Liver (tissue), 9 donors: ENCODE results near the gene ACTRT2. TPM values are rescaled to one million over a fixed set of nuclear protein-coding genes. Genes with fewer than 3 reads are reported as not detected.
A peak's percentile ranks its signal among the peaks of the same experiment; 100 is the strongest.

Experiments
- DNase-seq: peaks from one replicate; pipeline ENCODE4 v3.0.0-alpha.2; 2017; ENCODE audit warnings: low spot score
- H3K27ac ChIP-seq, 2 donors: one replicate each; pipeline ENCODE4 v1.7.0; 2013; ENCODE audit warnings: inconsistent platforms in 2 of 2, low read length in 2 of 2, control low read depth in 1 of 2, low read depth in 1 of 2, mild to moderate bottlenecking in 1 of 2
- H3K27me3 ChIP-seq, 4 donors: one replicate each; pipeline versions ENCODE4 v1.6.1 to v1.7.0; 2013; ENCODE audit warnings: low read length in 3 of 4, inconsistent platforms in 1 of 4, mild to moderate bottlenecking in 1 of 4, moderate library complexity in 1 of 4; ENCODE audit not compliant: control insufficient read depth in 4 of 4, insufficient read depth in 4 of 4
- H3K36me3 ChIP-seq, 4 donors: one replicate each; pipeline versions ENCODE4 v1.6.1 to v1.7.0; 2013; ENCODE audit warnings: low read length in 3 of 4, mild to moderate bottlenecking in 3 of 4, low read depth in 1 of 4, moderate library complexity in 1 of 4; ENCODE audit not compliant: control insufficient read depth in 4 of 4, insufficient read depth in 3 of 4
- H3K4me1 ChIP-seq, 4 donors: one replicate each; pipeline versions ENCODE4 v1.6.1 to v1.7.0; 2013; ENCODE audit warnings: low read length in 3 of 4, mild to moderate bottlenecking in 3 of 4, moderate library complexity in 1 of 4; ENCODE audit not compliant: control insufficient read depth in 4 of 4, insufficient read depth in 4 of 4
- H3K4me3 ChIP-seq, 3 donors: one replicate each; pipeline versions ENCODE4 v1.6.1 to v1.7.0; 2013; ENCODE audit warnings: low read length in 3 of 3, control low read depth in 1 of 3, low read depth in 1 of 3, mild to moderate bottlenecking in 1 of 3
- H3K9ac ChIP-seq, 2 donors: one replicate each; pipeline ENCODE4 v1.7.0; 2013; ENCODE audit warnings: low read length in 2 of 2, mild to moderate bottlenecking in 2 of 2, moderate library complexity in 2 of 2, control low read depth in 1 of 2, low read depth in 1 of 2
- H3K9me3 ChIP-seq, 4 donors: one replicate each; pipeline versions ENCODE4 v1.6.1 to v1.7.0; 2013; ENCODE audit warnings: low read length in 3 of 4; ENCODE audit not compliant: control insufficient read depth in 4 of 4
- EGR1 ChIP-seq, 2 donors: IDR thresholded peaks; 2 replicates each; pipeline ENCODE4 v1.6.1; 2016 to 2018; ENCODE audit warnings: antibody characterized with exemption in 2 of 2, low read depth in 2 of 2
- FOXA1 ChIP-seq: IDR thresholded peaks from 2 replicates; pipeline ENCODE4 v1.6.1; 2016; ENCODE audit warnings: antibody characterized with exemption
- FOXA2 ChIP-seq: IDR thresholded peaks from 2 replicates; pipeline ENCODE4 v1.6.1; 2016; ENCODE audit warnings: antibody characterized with exemption
- GABPA ChIP-seq, 2 donors: IDR thresholded peaks in 1 of 2; conservative IDR thresholded peaks in 1 of 2; 2 replicates each; pipeline ENCODE4 v1.6.1; 2016; ENCODE audit warnings: antibody characterized with exemption in 2 of 2, mild to moderate bottlenecking in 1 of 2, moderate library complexity in 1 of 2
- HNF4A ChIP-seq, 2 donors: conservative IDR thresholded peaks; 2 replicates each; pipeline ENCODE4 v1.6.1; 2016; ENCODE audit warnings: antibody characterized with exemption in 2 of 2, mild to moderate bottlenecking in 2 of 2
- HNF4G ChIP-seq: IDR thresholded peaks from 2 replicates; pipeline ENCODE4 v1.6.1; 2016; ENCODE audit warnings: antibody characterized with exemption
- JUND ChIP-seq, 2 donors: IDR thresholded peaks; 2 replicates each; pipeline ENCODE4 v1.6.1; 2016; ENCODE audit warnings: antibody characterized with exemption in 2 of 2
- NR2F2 ChIP-seq: IDR thresholded peaks from 2 replicates; pipeline ENCODE4 v1.6.1; 2016; ENCODE audit warnings: antibody characterized with exemption
- RAD21 ChIP-seq, 2 donors: IDR thresholded peaks; 2 replicates each; pipeline ENCODE4 v1.6.1; 2016; ENCODE audit warnings: antibody characterized with exemption in 2 of 2, mild to moderate bottlenecking in 2 of 2
- RXRA ChIP-seq, 2 donors: IDR thresholded peaks; 2 replicates each; pipeline ENCODE4 v1.6.1; 2017 to 2018; ENCODE audit warnings: antibody characterized with exemption in 2 of 2, mild to moderate bottlenecking in 1 of 2
- TAF1 ChIP-seq: conservative IDR thresholded peaks from 2 replicates; pipeline ENCODE4 v1.6.1; 2016; ENCODE audit warnings: antibody characterized with exemption, mild to moderate bottlenecking
- YY1 ChIP-seq: IDR thresholded peaks from 2 replicates; pipeline ENCODE4 v1.6.1; 2016; ENCODE audit warnings: antibody characterized with exemption, mild to moderate bottlenecking
- WGBS: extraction: QIAGEN DNeasy Blood & Tissue Kit; methylation state at CpG from one replicate; pipeline ENCODE4 v1.1.7; 2013; 5-methylcytosine and 5-hydroxymethylcytosine counted together
- polyA plus RNA-seq, 2 donors: library from polyadenylated mRNA; stranded (reverse) in 1 of 2; unstranded in 1 of 2; fragments of 200-250 nt in 1 of 2; fragments of >200 nt in 1 of 2; fragmentation: Nextera tagmentation in 1 of 2; extraction: Ambion mirVana in 1 of 2; gene quantifications; one replicate each; pipeline versions ENCODE4 v1.2.1 to v1.2.3, GENCODE V29; 2013 to 2015
- total RNA-seq, 2 donors: library from RNA; depleted of rRNA; stranded (reverse); fragments of >200 nt; gene quantifications; one replicate each; pipeline ENCODE4 v1.2.3, GENCODE V29; 2014
- TF ChIP-seq, protein P1 (sequence below): IDR thresholded peaks from 2 replicates; pipeline ENCODE4 v1.6.1; 2016; ENCODE audit warnings: antibody characterized with exemption
- TF ChIP-seq, protein P2 (sequence below): IDR thresholded peaks from 2 replicates; pipeline ENCODE4 v1.6.1; 2016; ENCODE audit warnings: antibody characterized with exemption
- TF ChIP-seq, protein P3 (sequence below): IDR thresholded peaks from 2 replicates; pipeline ENCODE4 v1.6.1; 2016; ENCODE audit warnings: antibody characterized with exemption, mild to moderate bottlenecking
- TF ChIP-seq, protein P4 (sequence below): IDR thresholded peaks from 2 replicates; pipeline ENCODE4 v1.6.1; 2016; ENCODE audit warnings: antibody characterized with exemption
- TF ChIP-seq, protein P5 (sequence below): fragments of 150-350 bp; IDR thresholded peaks from 2 replicates; pipeline ENCODE4 v1.5.1; 2017; ENCODE audit warnings: improper control_type of control experiment, low read depth, low read length; ENCODE audit not compliant: missing input control
- donor health status: healthy.
- donor health status: healthy.
- donor health status: healthy.
- donor health status: healthy.
- donor health status: healthy.

Gene ACTRT2
- total and polyA plus RNA-seq, 4 donors = not detected

DNA sequence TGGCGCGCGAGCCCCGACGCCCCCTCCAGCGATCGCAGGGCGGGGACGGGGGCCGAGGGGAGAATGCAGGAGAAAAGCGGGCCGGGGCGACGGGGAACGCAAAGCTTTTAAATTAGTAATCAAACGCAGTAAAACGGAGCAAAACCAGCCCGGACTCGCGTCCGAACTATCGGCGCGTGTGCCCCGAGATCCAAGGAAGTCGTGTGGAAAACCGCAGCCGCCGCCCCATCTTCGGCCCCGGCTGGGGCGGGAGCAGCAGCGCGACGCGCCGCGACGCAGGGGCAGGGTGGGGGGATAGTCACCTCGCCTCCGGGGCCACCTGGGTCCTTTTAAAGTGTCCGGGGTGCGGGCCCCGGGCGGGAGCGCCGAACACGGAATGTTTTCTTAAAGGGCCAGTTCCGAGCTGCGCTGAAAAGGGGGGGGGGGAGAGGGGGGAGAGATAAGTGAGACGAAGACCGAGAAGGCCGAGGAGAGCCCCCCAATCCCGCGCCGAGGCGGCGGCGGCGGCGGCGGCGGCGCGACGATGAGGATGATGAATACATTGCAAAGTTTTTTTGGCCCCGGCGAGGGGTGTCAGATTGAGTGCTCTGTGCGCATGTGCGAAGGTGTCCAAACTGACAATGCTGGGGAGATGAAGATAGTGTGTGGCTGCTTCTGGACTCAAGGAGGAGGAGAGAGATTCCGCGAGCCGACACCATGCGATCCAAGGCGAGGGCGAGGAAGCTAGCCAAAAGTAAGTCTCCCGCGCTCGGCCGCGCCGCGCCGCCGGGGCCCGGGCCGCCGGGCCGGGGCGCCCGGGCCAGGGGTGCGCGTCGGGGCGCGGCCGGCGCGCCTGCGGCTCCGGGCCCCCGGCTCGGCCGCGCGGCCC is 47.5 kb downstream of the ACTRT2 start, which contains the start of gene PRDM16:
Gene PRDM16, plus strand, starts transcription at position 640 of the 868 bp plus-strand sequence. Its CDS starts 57 bp downstream, at position 697.
- WGBS = 2% methylated on average over 106 of the region's 106 CpGs
- DNase-seq = no peak
- peaks cover 7 to 29% (median 18%) of the 10 kb centered on the region in 4 donors for H3K4me1 ChIP-seq
- H3K36me3 ChIP-seq = no peaks in the 10 kb centered on the region
- peaks cover 0 to 42% (median 9%) of the 10 kb centered on the region in 4 donors for H3K27me3 ChIP-seq
- H3K27ac ChIP-seq = peak within 1 kb of the TSS; percentile 14 to 41
- H3K9me3 ChIP-seq = no peaks in the 10 kb centered on the region
- H3K9ac ChIP-seq = peak within 1 kb of the TSS in 1 of 2 donors; percentile 27
- TF ChIP-seq, protein P1, sequence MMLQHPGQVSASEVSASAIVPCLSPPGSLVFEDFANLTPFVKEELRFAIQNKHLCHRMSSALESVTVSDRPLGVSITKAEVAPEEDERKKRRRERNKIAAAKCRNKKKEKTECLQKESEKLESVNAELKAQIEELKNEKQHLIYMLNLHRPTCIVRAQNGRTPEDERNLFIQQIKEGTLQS = no peak
- no peak for TF ChIP-seq FOXA1
- no peak for TF ChIP-seq JUND (IDR thresholded peaks at IDR 0.05)
- TF ChIP-seq GABPA (IDR thresholded peaks at IDR 0.05 in 1 of 2, conservative IDR thresholded peaks at IDR 0.05 in 1 of 2) = no peak
- TF ChIP-seq HNF4G = no peak
- TF ChIP-seq NR2F2 = no peak
- no peak for TF ChIP-seq RAD21 (IDR thresholded peaks at IDR 0.05)
- TF ChIP-seq, protein P2, sequence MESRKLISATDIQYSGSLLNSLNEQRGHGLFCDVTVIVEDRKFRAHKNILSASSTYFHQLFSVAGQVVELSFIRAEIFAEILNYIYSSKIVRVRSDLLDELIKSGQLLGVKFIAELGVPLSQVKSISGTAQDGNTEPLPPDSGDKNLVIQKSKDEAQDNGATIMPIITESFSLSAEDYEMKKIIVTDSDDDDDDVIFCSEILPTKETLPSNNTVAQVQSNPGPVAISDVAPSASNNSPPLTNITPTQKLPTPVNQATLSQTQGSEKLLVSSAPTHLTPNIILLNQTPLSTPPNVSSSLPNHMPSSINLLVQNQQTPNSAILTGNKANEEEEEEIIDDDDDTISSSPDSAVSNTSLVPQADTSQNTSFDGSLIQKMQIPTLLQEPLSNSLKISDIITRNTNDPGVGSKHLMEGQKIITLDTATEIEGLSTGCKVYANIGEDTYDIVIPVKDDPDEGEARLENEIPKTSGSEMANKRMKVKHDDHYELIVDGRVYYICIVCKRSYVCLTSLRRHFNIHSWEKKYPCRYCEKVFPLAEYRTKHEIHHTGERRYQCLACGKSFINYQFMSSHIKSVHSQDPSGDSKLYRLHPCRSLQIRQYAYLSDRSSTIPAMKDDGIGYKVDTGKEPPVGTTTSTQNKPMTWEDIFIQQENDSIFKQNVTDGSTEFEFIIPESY = no peak
- no peak for TF ChIP-seq HNF4A (conservative IDR thresholded peaks at IDR 0.05)
- TF ChIP-seq, protein P3, sequence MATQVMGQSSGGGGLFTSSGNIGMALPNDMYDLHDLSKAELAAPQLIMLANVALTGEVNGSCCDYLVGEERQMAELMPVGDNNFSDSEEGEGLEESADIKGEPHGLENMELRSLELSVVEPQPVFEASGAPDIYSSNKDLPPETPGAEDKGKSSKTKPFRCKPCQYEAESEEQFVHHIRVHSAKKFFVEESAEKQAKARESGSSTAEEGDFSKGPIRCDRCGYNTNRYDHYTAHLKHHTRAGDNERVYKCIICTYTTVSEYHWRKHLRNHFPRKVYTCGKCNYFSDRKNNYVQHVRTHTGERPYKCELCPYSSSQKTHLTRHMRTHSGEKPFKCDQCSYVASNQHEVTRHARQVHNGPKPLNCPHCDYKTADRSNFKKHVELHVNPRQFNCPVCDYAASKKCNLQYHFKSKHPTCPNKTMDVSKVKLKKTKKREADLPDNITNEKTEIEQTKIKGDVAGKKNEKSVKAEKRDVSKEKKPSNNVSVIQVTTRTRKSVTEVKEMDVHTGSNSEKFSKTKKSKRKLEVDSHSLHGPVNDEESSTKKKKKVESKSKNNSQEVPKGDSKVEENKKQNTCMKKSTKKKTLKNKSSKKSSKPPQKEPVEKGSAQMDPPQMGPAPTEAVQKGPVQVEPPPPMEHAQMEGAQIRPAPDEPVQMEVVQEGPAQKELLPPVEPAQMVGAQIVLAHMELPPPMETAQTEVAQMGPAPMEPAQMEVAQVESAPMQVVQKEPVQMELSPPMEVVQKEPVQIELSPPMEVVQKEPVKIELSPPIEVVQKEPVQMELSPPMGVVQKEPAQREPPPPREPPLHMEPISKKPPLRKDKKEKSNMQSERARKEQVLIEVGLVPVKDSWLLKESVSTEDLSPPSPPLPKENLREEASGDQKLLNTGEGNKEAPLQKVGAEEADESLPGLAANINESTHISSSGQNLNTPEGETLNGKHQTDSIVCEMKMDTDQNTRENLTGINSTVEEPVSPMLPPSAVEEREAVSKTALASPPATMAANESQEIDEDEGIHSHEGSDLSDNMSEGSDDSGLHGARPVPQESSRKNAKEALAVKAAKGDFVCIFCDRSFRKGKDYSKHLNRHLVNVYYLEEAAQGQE = no peak
- TF ChIP-seq FOXA2 = no peak
- no peak for TF ChIP-seq RXRA (IDR thresholded peaks at IDR 0.05)
- no peak for TF ChIP-seq YY1
- TF ChIP-seq EGR1 (IDR thresholded peaks at IDR 0.05; ENCODE audit: low read depth in 2 of 2) = no peak
- TF ChIP-seq TAF1 = no peak
- TF ChIP-seq, protein P4, sequence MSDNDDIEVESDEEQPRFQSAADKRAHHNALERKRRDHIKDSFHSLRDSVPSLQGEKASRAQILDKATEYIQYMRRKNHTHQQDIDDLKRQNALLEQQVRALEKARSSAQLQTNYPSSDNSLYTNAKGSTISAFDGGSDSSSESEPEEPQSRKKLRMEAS = no peak
- TF ChIP-seq, protein P5, sequence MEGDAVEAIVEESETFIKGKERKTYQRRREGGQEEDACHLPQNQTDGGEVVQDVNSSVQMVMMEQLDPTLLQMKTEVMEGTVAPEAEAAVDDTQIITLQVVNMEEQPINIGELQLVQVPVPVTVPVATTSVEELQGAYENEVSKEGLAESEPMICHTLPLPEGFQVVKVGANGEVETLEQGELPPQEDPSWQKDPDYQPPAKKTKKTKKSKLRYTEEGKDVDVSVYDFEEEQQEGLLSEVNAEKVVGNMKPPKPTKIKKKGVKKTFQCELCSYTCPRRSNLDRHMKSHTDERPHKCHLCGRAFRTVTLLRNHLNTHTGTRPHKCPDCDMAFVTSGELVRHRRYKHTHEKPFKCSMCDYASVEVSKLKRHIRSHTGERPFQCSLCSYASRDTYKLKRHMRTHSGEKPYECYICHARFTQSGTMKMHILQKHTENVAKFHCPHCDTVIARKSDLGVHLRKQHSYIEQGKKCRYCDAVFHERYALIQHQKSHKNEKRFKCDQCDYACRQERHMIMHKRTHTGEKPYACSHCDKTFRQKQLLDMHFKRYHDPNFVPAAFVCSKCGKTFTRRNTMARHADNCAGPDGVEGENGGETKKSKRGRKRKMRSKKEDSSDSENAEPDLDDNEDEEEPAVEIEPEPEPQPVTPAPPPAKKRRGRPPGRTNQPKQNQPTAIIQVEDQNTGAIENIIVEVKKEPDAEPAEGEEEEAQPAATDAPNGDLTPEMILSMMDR = no peak
- H3K4me3 ChIP-seq = peak within 1 kb of the TSS; percentile 47 to 93 (median 64)
